ENCODE data around the gene DSTYK.

DNA sequence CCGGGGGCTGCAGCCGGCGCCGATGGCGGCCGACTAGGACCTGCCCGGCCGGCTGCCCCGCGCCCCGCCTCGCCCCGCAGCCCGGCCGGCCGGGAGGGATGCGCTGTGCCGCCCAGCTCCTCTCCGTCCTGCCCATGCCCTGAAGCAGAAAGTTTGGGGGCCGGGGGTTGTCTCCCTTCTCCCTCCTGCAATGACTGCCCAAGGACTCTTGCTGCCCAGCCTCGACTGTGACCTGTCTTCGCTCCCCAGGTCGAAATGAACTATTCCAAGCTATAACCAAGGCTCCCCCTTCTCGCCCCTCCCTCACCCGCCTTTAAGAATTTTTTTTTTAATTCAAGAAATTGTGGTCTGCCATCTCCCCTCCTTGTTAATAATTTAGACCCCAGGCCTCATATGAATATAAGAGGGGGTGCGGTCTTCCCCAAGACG, 16.6 kb upstream of the DSTYK start:
- TF ChIP-seq EP300 (IDR thresholded peaks at IDR 0.05) (no peak), POLR2A (IDR thresholded peaks at IDR 0.05) (no peak)
